GM21526 (cell line): Measurements from ENCODE around the gene BUB3.

Source experiments
- ATAC-seq: cut with Tn5 transposase; IDR thresholded peaks from one replicate; pipeline ENCODE4 v1.9.1; 2021; ENCODE audit warnings: moderate library complexity; ENCODE audit not compliant: unreplicated experiment, low FRiP score

Gene BUB3

GRCh38 chr10:123140983-123141390 is 13.2 kb upstream of the BUB3 start:
- ATAC-seq, result no peak

GRCh38 chr10:123141791-123142700 is 12.2 kb upstream of the BUB3 start:
- no peak for ATAC-seq

GRCh38 chr10:123142701-123143161 is 11.5 kb upstream of the BUB3 start:
- ATAC-seq, result no peak

- ATAC-seq, result no peak
Measured at GRCh38 chr10:123143162-123143824, 10.9 kb upstream of the BUB3 start.

GRCh38 chr10:123143825-123144168 is 10.4 kb upstream of the BUB3 start:
- ATAC-seq, result no peak

- ATAC-seq, result no peak
Measured at GRCh38 chr10:123144697-123145541, 9.3 kb upstream of the BUB3 start.

- ATAC-seq, result no peak
Measured at GRCh38 chr10:123145542-123146012, 8.6 kb upstream of the BUB3 start.

GRCh38 chr10:123146013-123146893 is 7.9 kb upstream of the BUB3 start:
- no peak for ATAC-seq

- no peak for ATAC-seq
Measured at GRCh38 chr10:123146894-123147634, 7.1 kb upstream of the BUB3 start.

- no peak for ATAC-seq
Measured at GRCh38 chr10:123147635-123148413, 6.4 kb upstream of the BUB3 start, which contains the start of gene HMX2. Gene HMX2, plus strand, starts transcription at chr10:123148136. Its CDS starts 243 bp downstream, at chr10:123148379.

GRCh38 chr10:123148414-123149161 is 5.6 kb upstream of the BUB3 start:
- ATAC-seq, result no peak

- ATAC-seq, result no peak
Measured at GRCh38 chr10:123149162-123149567, 5.0 kb upstream of the BUB3 start.

GRCh38 chr10:123149568-123150270 is 4.5 kb upstream of the BUB3 start:
- no peak for ATAC-seq

GRCh38 chr10:123150271-123150985 is 3.8 kb upstream of the BUB3 start:
- ATAC-seq, result no peak

- no peak for ATAC-seq
Measured at GRCh38 chr10:123150986-123151736, 3.0 kb upstream of the BUB3 start.

GRCh38 chr10:123151737-123152135 is 2.5 kb upstream of the BUB3 start:
- ATAC-seq, result no peak
